Heart right ventricle (tissue), 16 donors: Measurements from ENCODE around the gene FOXD1. TPM values are rescaled to one million over a fixed set of nuclear protein-coding genes. Genes with fewer than 3 reads are reported as not detected.
"Not testable (repeated sequence)": the region's sequence is repeated elsewhere in the genome, so short reads cannot be mapped to it uniquely, and the experiment has no call there.

Source experiments
- ATAC-seq, 8 donors: fragments of 200-7000 bp; cut with Tn5 transposase; one replicate each; pipeline ENCODE4 v1.9.1; 2020; ENCODE audit warnings: mild to moderate bottlenecking in 8 of 8, moderate library complexity in 8 of 8, moderate number of reproducible peaks in 1 of 8
- DNase-seq, 2 donors: peaks; one replicate each; pipeline ENCODE4 v3.0.0-alpha.2; 2020
- H3K27ac ChIP-seq, 10 donors: fragments of 200-600 bp; sonication (generic) in 2 of 10; one replicate each; pipeline versions ENCODE4 v1.5.0 to v1.8.0; 2020 to 2022; ENCODE audit warnings: mild to moderate bottlenecking in 3 of 10
- H3K27me3 ChIP-seq, 7 donors: fragments of 200-600 bp; one replicate each; pipeline ENCODE4 v1.8.0; 2021 to 2022; ENCODE audit warnings: mild to moderate bottlenecking in 2 of 7
- H3K36me3 ChIP-seq, 9 donors: fragments of 200-600 bp; sonication (generic) in 1 of 9; one replicate each; pipeline versions ENCODE4 v1.5.0 to v1.8.0; 2020 to 2022; ENCODE audit warnings: mild to moderate bottlenecking in 2 of 9
- H3K4me1 ChIP-seq, 9 donors: fragments of 200-600 bp; sonication (generic) in 1 of 9; one replicate each; pipeline versions ENCODE4 v1.5.0 to v1.8.0; 2020 to 2022; ENCODE audit warnings: mild to moderate bottlenecking in 4 of 9
- H3K4me3 ChIP-seq, 10 donors: fragments of 200-600 bp; sonication (generic) in 2 of 10; one replicate each; pipeline versions ENCODE4 v1.5.0 to v1.8.0; 2020 to 2022; ENCODE audit warnings: mild to moderate bottlenecking in 7 of 10, moderate library complexity in 2 of 10
- H3K9me3 ChIP-seq, 11 donors: fragments of 200-600 bp in 10 of 11; sonication (generic) in 2 of 11; one replicate each; pipeline versions ENCODE4 v1.5.0 to v1.8.0; 2013 to 2022; ENCODE audit warnings: mild to moderate bottlenecking in 2 of 11, control low read depth in 1 of 11, moderate library complexity in 1 of 11
- CTCF ChIP-seq, 9 donors: fragments of 200-600 bp; sonication (generic) in 2 of 9; IDR thresholded peaks; one replicate each; pipeline versions ENCODE4 v1.5.0 to v1.8.0; 2021 to 2022; ENCODE audit warnings: antibody characterized with exemption in 9 of 9, mild to moderate bottlenecking in 5 of 9, moderate library complexity in 1 of 9
- WGBS, 2 donors: extraction: QIAGEN DNeasy Blood & Tissue Kit; methylation state at CpG; one replicate each; pipeline ENCODE4 v1.1.7; 2013; ENCODE audit warnings: inconsistent platforms in 1 of 2; 5-methylcytosine and 5-hydroxymethylcytosine counted together
- intact Hi-C, 10 donors: fragments of 100-400 bp; cut with DNase I; formaldehyde crosslinking; loops; one replicate each; pipeline versions ENCODE4 v1.11.1 to v1.14.2; 2022
- polyA plus RNA-seq, 2 donors: library from polyadenylated mRNA; stranded (reverse); fragments of 200-250 nt; gene quantifications; one replicate each; pipeline ENCODE4 v1.2.3, GENCODE V29; 2013
- total RNA-seq, 10 donors: library from RNA; stranded (reverse); fragmentation: NEBNext Ultra II Directional in 3 of 10; extraction: Animal tissue kit (Norgen Biotek cat#: 25700) in 3 of 10; gene quantifications; one replicate each; pipeline versions ENCODE4 v1.2.1 to v1.2.4, GENCODE V29; 2021 to 2023
- donor health status: Arrhythmogenic right ventricular cardiomyopathy.
- donor health status: ischemic (EF 13 %, LVEDD 7.1; RV severe dilation, severe dysfunction).
- donor health status: healthy with polysubstance abuse.
- donor health status: DM: no; HTN: yes; CAD: no.
- donor health status: DM: no; HTN: no; CAD: no.
- donor health status: ischemic (EF 25% LVEDD 6.9; RV normal size, moderate dysfunction).
- donor health status: ischemic (EF 25% LVEDD 5.7; RV mildly dilated, moderate dysfunction).
- donor health status: healthy.
- donor health status: DM: yes; HTN: yes; CAD: no.
- donor health status: Ischemic cardiomyopathy.
- donor health status: ischemic (EF 35%, LVEDD 5.7; RV mildly dilated, moderate dysfunction).
- donor health status: nonischemic (EF 11% LVEDD 7.7; RV severe dilation, severe dysfunction).
- donor health status: DM: yes; HTN: yes; CAD: no.
- donor health status: PGD.
- donor health status: ischemic (EF 29% LVEDD 5.4; RV normal size, mild dysfunction).
- donor health status: nonischemic (EF 23%, LVEDD 6.1; RV moderate dilation, normal function).

FOXD1 gene
- total and polyA plus RNA-seq, 12 donors: 0.07 to 0.15 (median 0.12) TPM; not detected in 7

- ATAC-seq: no peak
- H3K4me3 ChIP-seq: no peak overlapping the region
- no peaks in the 10 kb centered on the region for H3K36me3 ChIP-seq
- no peak for TF ChIP-seq CTCF (IDR thresholded peaks at IDR 0.05)
- intact Hi-C loops: no loop called here
- WGBS, 2 donors: 66 to 77% methylated on average over 1 of the region's 1 CpG
- no peak overlapping the region for H3K27ac ChIP-seq
- no peak for DNase-seq
- H3K4me1 ChIP-seq: no peaks in the 10 kb centered on the region
- no peaks in the 10 kb centered on the region for H3K9me3 ChIP-seq
- peaks cover 14 to 89% (median 80%) of the 10 kb centered on the region in 7 donors for H3K27me3 ChIP-seq
These were observed 36.0 kb downstream of the FOXD1 start for GRCh38 chr5:73412597-73412988.

- ATAC-seq: no peak
- H3K36me3 ChIP-seq: no peaks in the 10 kb centered on the region
- H3K27me3 ChIP-seq: peaks cover 12 to 89% (median 75%) of the 10 kb centered on the region in 7 donors
- intact Hi-C loops: no loop called here
- TF ChIP-seq CTCF (IDR thresholded peaks at IDR 0.05): no peak
- 30 to 48% methylated on average over 5 of the region's 5 CpGs for WGBS, 2 donors
- DNase-seq: no peak
- no peak overlapping the region for H3K27ac ChIP-seq
- H3K4me1 ChIP-seq: no peaks in the 10 kb centered on the region
- no peaks in the 10 kb centered on the region for H3K9me3 ChIP-seq
- H3K4me3 ChIP-seq: no peak overlapping the region
These were observed 36.5 kb downstream of the FOXD1 start for GRCh38 chr5:73411936-73412596.

GRCh38 chr5:73409927-73410326 is 38.6 kb downstream of the FOXD1 start:
- ATAC-seq, intact Hi-C loops, H3K4me1 ChIP-seq, H3K36me3 ChIP-seq, H3K27ac ChIP-seq, H3K9me3 ChIP-seq, DNase-seq, H3K4me3 ChIP-seq: not testable (repeated sequence)
- 86 to 97% methylated on average over 17 to 18 of the region's 18 CpGs for WGBS, 2 donors
- peaks cover 11 to 86% (median 63%) of the 10 kb centered on the region in 7 donors for H3K27me3 ChIP-seq

DNA sequence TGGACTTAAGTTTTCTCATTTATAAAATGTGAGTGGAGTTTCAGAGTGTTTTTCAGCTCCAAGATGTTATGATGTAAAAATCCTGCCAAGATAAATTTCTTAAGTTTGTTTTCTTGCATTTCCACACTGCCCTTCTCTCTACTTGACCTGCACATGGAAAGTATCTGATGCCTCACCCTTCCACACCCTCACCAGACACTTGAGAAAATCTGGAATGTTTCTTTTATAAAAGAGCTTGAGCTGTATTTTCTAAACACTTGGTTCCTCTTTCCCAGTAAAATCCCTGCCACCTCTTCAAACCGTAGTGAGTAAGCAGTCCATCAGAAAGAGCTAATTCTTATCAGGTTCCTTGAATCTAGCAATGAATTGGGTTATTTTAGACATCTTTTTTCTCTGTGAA is 42.9 kb downstream of the FOXD1 start:
- Histone ChIP-seq H3K4me3 (no peak overlapping the region), H3K9me3 (no peaks in the 10 kb centered on the region), H3K4me1 (no peaks in the 10 kb centered on the region), H3K36me3 (no peaks in the 10 kb centered on the region), H3K27me3 (peaks cover 0 to 55% (median 36%) of the 10 kb centered on the region in 7 donors), H3K27ac (no peak overlapping the region)
- TF ChIP-seq CTCF (IDR thresholded peaks at IDR 0.05): no peak
- intact Hi-C loops: no loop called here
- ATAC-seq: no peak
- DNase-seq: no peak
- WGBS, 2 donors: 43 to 44% methylated on average over 1 of the region's 1 CpG

- no peaks in the 10 kb centered on the region for H3K9me3 ChIP-seq
- peaks cover 0 to 62% (median 47%) of the 10 kb centered on the region in 7 donors for H3K27me3 ChIP-seq
- ATAC-seq (no peak), DNase-seq (no peak)
- intact Hi-C loops: no loop called here
- H3K36me3 ChIP-seq: no peaks in the 10 kb centered on the region
- no peak overlapping the region for H3K4me3 ChIP-seq
- no peak overlapping the region for H3K27ac ChIP-seq
- TF ChIP-seq CTCF (IDR thresholded peaks at IDR 0.05): no peak
- H3K4me1 ChIP-seq: no peaks in the 10 kb centered on the region
These were observed 48.8 kb downstream of the FOXD1 start for GRCh38 chr5:73399775-73400174.
